Adipocyte (in vitro differentiated cells): ENCODE results near the gene CREB3L1.

Experiments
- DNase-seq: peaks from one replicate; pipeline ENCODE4 v3.0.0-alpha.2; 2015; ENCODE audit warnings: low read depth
- H3K27me3 ChIP-seq: replicated peaks from 2 replicates; pipeline ENCODE4 v1.7.0; 2013; ENCODE audit warnings: mild to moderate bottlenecking, low read length, moderate library complexity; ENCODE audit not compliant: control insufficient read depth, insufficient read depth
- H3K36me3 ChIP-seq: 2 replicates; pipeline ENCODE4 v1.7.0; 2013; ENCODE audit warnings: low read length, mild to moderate bottlenecking, moderate library complexity; ENCODE audit not compliant: control insufficient read depth, insufficient read depth, severe bottlenecking
- H3K4me1 ChIP-seq: 2 replicates; pipeline ENCODE4 v1.7.0; 2013; ENCODE audit warnings: mild to moderate bottlenecking, low read length, moderate library complexity; ENCODE audit not compliant: control insufficient read depth, insufficient read depth
- H3K4me3 ChIP-seq: 2 replicates; pipeline ENCODE4 v1.7.0; 2013; ENCODE audit warnings: mild to moderate bottlenecking, low read length, moderate library complexity
- H3K9ac ChIP-seq: 2 replicates; pipeline ENCODE4 v1.7.0; 2013; ENCODE audit warnings: mild to moderate bottlenecking, low read length, moderate library complexity
- H3K9me3 ChIP-seq: 2 replicates; pipeline ENCODE4 v1.7.0; 2013; ENCODE audit warnings: mild to moderate bottlenecking, low read length, moderate library complexity; ENCODE audit not compliant: control insufficient read depth

Gene CREB3L1

GRCh38 chr11:46319074-46319453, 41.6 kb downstream of the CREB3L1 start:
- peaks cover 69% of the 10 kb centered on the region for H3K36me3 ChIP-seq

GRCh38 chr11:46321757-46322156, 44.3 kb downstream of the CREB3L1 start:
- H3K9ac ChIP-seq, result no peak overlapping the region
- no peak overlapping the region for H3K4me3 ChIP-seq
- H3K4me1 ChIP-seq, result peaks cover 26% of the 10 kb centered on the region
- H3K9me3 ChIP-seq, result no peaks in the 10 kb centered on the region
- H3K27me3 ChIP-seq, result no peaks in the 10 kb centered on the region
- H3K36me3 ChIP-seq, result peaks cover 53% of the 10 kb centered on the region
- DNase-seq, result peak; percentile 62

More at GRCh38 chr11:46319074-46319453, 41.6 kb downstream of the CREB3L1 start:
- H3K9ac ChIP-seq, result no peak overlapping the region
- no peaks in the 10 kb centered on the region for H3K27me3 ChIP-seq
- peaks cover 26% of the 10 kb centered on the region for H3K4me1 ChIP-seq
- no peak for DNase-seq
- no peak overlapping the region for H3K4me3 ChIP-seq
- H3K9me3 ChIP-seq, result no peaks in the 10 kb centered on the region

GRCh38 chr11:46322759-46323158, 45.3 kb downstream of the CREB3L1 start:
- Histone ChIP-seq H3K9ac (peak overlapping the region; percentile 5), H3K4me1 (peaks cover 26% of the 10 kb centered on the region), H3K36me3 (peaks cover 43% of the 10 kb centered on the region), H3K4me3 (no peak overlapping the region), H3K27me3 (no peaks in the 10 kb centered on the region), H3K9me3 (no peaks in the 10 kb centered on the region)
- peak; percentile 43 for DNase-seq

- Histone ChIP-seq H3K36me3 (peaks cover 5% of the 10 kb centered on the region), H3K27me3 (peaks cover 13% of the 10 kb centered on the region), H3K4me3 (no peak overlapping the region), H3K9ac (no peak overlapping the region), H3K9me3 (no peaks in the 10 kb centered on the region), H3K4me1 (peaks cover 13% of the 10 kb centered on the region)
- no peak for DNase-seq
These were observed 49.5 kb downstream of the CREB3L1 start for GRCh38 chr11:46326813-46327416.

GRCh38 chr11:46327829-46328228, 50.4 kb downstream of the CREB3L1 start:
- Histone ChIP-seq H3K27me3 (peaks cover 19% of the 10 kb centered on the region), H3K36me3 (no peaks in the 10 kb centered on the region), H3K4me1 (peaks cover 8% of the 10 kb centered on the region), H3K9me3 (no peaks in the 10 kb centered on the region), H3K4me3 (no peak overlapping the region), H3K9ac (no peak overlapping the region)
- no peak for DNase-seq

- H3K9ac ChIP-seq, result no peak overlapping the region
- H3K27me3 ChIP-seq, result peaks cover 19% of the 10 kb centered on the region
- DNase-seq, result no peak
- no peaks in the 10 kb centered on the region for H3K4me1 ChIP-seq
- H3K36me3 ChIP-seq, result no peaks in the 10 kb centered on the region
- H3K4me3 ChIP-seq, result no peak overlapping the region
- no peaks in the 10 kb centered on the region for H3K9me3 ChIP-seq
These were observed 52.7 kb downstream of the CREB3L1 start for GRCh38 chr11:46330154-46330553.

GRCh38 chr11:46330563-46331281, 53.3 kb downstream of the CREB3L1 start:
- no peak for DNase-seq
- H3K4me1 ChIP-seq, result no peaks in the 10 kb centered on the region
- H3K4me3 ChIP-seq, result no peak overlapping the region
- no peak overlapping the region for H3K9ac ChIP-seq
- no peaks in the 10 kb centered on the region for H3K9me3 ChIP-seq
- peaks cover 19% of the 10 kb centered on the region for H3K27me3 ChIP-seq
- H3K36me3 ChIP-seq, result no peaks in the 10 kb centered on the region

- no peak overlapping the region for H3K9ac ChIP-seq
- H3K4me1 ChIP-seq, result peaks cover 3% of the 10 kb centered on the region
- H3K9me3 ChIP-seq, result no peaks in the 10 kb centered on the region
- DNase-seq, result no peak
- no peak overlapping the region for H3K4me3 ChIP-seq
- H3K36me3 ChIP-seq, result no peaks in the 10 kb centered on the region
- peaks cover 19% of the 10 kb centered on the region for H3K27me3 ChIP-seq
These were observed 54.0 kb downstream of the CREB3L1 start for GRCh38 chr11:46331282-46331984.

GRCh38 chr11:46332093-46332567, 54.7 kb downstream of the CREB3L1 start:
- peaks cover 19% of the 10 kb centered on the region for H3K27me3 ChIP-seq

GRCh38 chr11:46332568-46333393, 55.3 kb downstream of the CREB3L1 start:
- Histone ChIP-seq H3K27me3 (peaks cover 19% of the 10 kb centered on the region), H3K4me1 (peaks cover 12% of the 10 kb centered on the region), H3K36me3 (no peaks in the 10 kb centered on the region), H3K9ac (no peak overlapping the region), H3K4me3 (peak overlapping the region; percentile 51), H3K9me3 (no peaks in the 10 kb centered on the region)
- peak; percentile 38 for DNase-seq

More at GRCh38 chr11:46332093-46332567, 54.7 kb downstream of the CREB3L1 start:
- Histone ChIP-seq H3K4me3 (no peak overlapping the region), H3K9me3 (no peaks in the 10 kb centered on the region), H3K4me1 (peaks cover 9% of the 10 kb centered on the region), H3K9ac (no peak overlapping the region), H3K36me3 (no peaks in the 10 kb centered on the region)
- DNase-seq, result no peak
